HG02870 (cell line): ENCODE results near the gene CYP4F2.
"Not testable (repeated sequence)": the region's sequence is repeated elsewhere in the genome, so short reads cannot be mapped to it uniquely, and the experiment has no call there.

Source experiments
- ATAC-seq: cut with Tn5 transposase; IDR thresholded peaks from one replicate; pipeline ENCODE4 v1.9.1; 2021; ENCODE audit warnings: mild to moderate bottlenecking, moderate library complexity; ENCODE audit not compliant: unreplicated experiment

CYP4F2 gene

DNA sequence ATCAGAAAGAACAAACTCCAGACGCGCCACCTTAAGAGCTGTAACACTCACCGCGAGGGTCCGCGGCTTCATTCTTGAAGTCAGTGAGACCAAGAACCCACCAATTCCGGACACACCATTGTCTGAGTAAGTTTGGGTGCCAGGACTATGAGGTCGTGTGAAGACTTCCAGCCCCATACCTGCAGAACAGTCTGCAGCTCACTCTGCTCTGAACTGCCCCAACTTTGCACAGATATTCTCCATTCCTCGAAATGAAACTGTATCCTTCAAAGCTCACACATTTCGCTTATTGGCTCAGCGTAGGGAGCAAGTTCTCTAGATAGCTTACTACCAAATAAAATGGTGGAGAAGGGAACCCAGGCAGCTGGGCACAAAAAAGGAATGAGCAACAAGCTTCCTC is 2.6 kb upstream of the CYP4F2 start:
- ATAC-seq = no peak

DNA sequence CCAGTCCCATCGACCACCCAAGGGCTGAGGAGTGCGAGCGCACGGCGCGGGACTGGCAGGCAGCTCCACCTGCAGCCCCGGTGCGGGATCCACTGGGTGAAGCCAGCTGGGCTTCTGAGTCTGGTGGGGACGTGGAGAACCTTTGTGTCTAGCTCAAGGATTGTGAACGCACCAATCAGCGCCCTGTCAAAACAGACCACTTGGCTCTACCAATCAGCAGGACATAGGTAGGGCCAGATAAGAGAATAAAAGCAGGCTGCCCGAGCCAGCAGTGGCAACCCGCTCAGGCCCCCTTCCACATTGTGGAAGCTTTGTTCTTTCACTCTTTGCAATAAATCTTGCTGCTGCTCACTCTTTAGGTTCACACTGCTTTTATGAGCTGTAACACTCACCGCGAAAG is 2.2 kb upstream of the CYP4F2 start:
- not testable (repeated sequence) for ATAC-seq

DNA sequence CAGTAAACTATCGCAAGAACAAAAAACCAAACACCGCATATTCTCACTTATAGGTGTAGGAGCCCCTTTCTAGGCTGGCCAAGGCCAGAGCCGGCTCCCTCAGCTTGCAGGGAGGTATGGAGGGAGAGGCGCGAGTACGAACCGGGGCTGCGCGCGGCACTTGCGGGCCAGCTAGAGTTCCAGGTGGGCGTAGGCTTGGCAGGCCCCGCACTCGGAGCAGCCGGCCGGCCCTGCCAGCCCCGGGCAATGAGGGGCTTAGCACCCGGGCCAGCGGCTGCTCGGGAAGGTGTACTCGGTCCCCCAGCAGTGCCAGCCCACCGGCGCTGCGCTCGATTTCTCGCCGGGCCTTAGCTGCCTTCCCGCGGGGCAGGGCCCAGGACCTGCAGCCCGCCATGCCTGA is 1.7 kb upstream of the CYP4F2 start:
- ATAC-seq = not testable (repeated sequence)

DNA sequence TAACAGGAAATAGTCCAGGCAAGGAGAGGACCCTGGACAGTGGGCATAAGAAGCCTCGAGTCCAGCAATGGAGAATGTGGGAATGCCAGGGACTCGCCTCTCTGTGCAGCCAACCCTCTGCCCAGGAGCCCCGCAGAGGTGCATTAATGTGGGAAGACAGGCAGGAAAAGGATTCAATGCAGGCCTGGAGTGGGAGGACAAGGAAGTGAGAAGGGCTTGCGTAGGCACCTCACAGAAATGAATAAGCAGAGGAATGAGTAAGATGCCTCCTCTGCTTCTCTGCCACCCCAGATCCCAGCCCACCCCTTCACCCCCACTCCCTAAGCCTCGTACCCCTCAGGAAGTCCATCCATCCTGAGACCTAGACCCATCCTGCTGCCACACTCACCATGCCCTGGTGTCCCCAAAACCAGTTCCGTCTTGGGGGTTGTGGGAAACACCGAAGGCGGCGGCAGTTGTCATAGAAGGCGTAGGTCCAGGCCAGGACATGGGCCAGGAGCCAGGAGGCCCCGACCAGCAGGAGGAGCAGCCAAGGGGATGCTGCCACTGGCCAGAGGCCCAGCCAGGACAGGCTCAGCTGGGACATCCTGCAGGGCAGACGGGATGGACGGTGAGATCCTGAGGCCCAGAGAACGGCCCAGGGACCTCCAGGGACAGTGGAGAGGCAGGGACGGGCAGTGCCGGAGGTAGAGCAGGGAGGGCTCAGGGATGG is 692 bp downstream of the CYP4F2 start:
- ATAC-seq = no peak

DNA sequence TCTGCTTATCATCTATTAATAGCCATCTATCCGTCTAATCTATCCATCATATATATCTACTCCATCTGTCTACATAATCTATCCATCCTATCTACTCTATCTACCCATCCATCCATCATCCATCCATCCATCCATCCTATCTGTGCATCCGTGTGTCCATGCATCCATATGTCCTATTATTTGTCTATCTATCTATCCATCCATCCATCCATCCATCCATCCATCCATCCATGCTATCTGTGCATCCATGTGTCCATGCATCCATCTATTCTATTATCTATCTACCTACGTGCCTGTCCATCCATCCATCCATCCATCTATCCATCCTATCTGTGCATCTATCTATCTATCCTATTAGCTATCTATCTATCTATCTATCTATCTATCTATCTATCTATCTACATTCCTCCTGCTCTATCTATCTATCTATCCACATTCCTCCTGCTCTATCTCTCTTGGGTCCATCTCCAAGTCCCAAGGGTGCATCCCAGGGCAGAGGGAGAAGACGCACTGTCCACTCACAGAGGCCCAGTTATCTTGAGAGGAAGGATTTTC is 1.9 kb downstream of the CYP4F2 start:
- no peak for ATAC-seq

DNA sequence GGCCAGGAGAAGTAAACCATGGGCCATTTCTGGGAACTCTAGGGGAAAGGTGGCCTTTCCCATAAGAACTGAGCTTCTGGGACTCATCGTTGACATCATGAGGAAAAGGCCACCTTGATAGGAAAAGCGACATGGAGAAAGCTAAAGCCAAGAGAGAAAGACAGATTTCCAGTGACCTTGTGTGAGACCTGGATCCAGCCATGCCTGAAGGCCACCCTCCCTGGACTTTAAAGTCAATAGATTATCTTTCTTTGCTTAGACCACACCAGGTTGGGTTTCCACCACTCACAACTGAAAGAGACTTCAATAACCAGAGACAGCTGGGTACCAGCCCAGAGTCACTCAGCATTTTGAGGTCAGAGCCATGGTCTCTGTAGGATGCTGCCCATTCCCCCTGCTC is 3.5 kb downstream of the CYP4F2 start:
- no peak for ATAC-seq

DNA sequence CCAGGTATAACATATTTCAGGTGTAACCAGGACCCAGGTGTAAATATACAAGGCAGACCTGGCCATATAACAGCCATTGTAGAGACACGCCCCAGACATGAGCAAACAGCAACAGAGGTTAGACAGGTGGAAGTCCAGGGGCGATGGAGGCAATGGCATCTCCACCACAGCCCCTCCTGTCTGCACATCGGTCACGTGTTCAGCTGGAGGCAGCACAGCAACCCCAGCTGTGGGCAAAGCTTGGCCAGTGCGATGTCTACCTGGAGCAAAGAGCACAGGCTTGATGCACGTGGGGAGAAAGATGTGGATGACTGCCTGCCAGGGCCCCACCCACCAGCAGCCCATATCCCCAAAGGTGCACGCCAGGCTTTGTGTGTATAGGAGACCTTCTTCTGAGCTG is 4.4 kb downstream of the CYP4F2 start:
- no peak for ATAC-seq

DNA sequence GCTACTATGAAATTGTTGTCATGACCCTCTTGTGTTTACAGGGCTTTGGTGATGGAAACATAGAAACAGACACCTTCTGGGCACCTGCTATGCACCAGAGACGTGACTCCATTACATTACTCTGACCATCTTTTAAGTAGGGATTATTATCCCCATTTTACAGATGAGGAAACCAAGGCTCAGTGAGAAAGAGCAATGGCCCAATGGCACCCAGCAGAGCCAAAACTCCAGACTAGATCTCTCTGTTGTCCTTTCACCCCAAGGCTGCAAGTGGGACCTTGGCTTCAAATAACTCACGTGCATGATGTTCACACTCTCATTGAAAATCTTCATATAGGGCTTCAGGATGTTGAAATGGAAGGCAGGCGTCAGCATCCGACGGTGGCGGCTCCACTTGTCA is 5.9 kb downstream of the CYP4F2 start:
- no peak for ATAC-seq

DNA sequence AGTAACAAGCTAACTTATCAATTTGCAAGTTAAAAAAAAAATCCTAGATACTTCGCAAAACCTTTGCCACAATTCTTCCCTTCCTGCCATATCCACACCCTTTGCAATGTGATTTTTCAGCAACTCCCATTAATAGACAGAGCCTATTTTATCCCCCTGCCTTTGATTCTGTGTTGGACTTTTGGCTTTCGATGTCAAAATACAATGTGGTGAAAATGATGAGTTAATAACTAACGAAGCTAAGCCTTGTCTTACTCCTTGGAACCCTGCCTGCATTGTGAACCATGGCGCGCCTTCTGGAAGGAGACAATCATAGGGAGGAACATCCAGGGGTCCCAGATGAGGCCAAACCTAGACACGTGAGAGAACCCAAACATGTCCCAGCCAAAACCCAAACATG is 6.4 kb downstream of the CYP4F2 start:
- no peak for ATAC-seq

DNA sequence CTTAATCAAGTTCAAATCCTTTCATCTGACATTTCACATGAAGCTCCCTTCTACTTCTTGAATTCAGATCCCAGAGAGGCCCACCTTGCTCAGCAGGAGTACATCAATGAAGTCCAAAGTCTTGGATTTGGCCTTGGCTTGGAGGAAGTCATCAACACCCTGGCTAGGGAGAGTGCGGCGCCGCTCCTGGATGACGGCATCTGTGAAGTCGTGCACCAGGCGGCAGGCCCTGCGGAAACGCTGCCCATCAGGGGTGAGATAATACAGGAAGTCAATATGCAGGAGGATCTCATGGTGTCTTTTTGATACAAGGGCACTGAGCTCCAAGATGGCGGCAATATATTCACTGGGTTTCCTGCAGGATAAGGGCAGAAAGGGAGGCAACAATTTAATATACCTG is 8.5 kb downstream of the CYP4F2 start:
- ATAC-seq = not testable (repeated sequence)

DNA sequence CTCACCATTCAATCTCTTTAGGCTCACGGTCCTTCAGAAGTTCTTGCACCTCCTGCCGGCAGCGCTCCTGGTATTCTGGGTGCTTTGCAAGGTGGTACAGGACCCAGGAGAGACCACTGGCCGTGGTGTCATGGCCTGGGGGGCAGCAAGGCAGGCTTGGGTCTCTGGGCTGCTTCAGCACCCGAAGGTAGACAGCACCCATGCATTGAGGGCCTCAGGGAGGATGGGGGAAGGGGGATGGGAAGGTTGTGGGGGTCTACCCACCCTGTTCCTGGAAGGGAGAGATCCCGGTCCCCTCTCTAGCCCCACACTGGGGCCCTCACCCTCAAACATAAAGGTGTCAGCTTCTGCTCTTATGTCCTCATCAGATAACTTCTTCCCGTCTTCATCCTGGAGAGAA is 12.0 kb downstream of the CYP4F2 start:
- ATAC-seq = no peak

DNA sequence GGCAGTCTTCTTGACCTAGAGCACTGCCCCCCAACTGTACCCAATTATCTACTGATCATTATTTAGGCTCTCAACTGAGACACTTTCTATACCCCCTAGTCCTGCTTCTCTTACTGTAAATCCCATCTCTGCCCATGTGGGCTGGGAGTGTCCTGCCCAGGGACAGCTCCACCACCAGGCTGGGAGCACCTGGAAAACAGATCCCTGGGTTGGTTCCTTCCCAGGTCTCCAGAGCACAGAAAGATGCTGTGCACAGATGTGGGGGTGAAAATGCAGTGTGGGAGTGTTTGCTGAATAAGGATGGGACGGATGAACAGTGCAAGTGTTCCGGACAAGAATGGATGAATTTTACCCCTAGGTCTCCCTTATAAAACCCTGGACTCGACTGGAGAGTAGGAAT is 12.7 kb downstream of the CYP4F2 start:
- no peak for ATAC-seq

DNA sequence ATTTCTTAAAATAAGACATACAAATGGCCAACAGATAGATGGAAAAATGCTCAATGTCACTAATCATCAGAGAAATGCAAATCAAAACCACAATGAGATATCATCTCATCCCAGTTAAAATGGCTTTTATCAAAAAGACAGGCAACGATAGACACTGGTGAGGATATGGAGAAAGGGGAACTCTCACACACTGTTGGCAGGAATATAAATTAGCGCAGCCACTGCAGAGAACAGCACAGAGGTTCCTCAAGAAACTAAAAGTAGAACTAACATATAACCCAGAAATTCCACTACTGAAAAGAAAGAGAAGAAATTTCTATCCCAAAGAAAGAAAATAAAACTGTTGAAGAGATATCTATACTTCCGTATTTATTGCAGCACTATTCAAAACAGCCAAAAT is 14.5 kb downstream of the CYP4F2 start:
- ATAC-seq = not testable (repeated sequence)

DNA sequence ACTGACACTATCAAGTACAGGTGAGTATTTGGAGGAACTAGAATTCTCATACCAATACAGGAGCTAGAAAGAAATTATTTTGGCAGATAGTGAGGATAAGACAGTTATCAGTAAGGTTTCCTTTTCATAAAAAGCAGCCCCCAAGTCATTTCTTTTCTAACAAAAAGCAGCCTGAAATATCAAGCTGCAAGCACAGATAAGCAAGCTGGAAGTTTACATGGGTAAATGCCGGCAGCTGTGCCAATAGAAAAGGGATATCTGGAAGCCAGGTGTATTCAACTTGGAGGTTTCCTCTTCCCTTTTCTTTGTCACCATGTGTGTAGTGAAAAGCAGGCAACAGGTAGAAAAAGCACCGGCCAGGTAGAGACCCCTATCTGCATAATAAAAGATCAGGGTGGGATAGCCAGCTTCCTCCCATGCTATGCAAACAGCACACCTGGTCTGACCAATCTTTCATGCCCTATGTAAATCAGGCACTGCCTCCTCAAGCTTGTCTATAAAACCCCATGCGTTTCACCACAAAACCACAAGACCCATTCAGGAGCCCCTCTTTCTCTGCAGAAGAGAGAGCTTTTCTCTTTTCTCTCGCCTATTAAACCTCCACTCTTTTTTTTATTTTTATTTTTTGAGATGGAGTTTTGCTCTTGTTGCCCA is 22.9 kb downstream of the CYP4F2 start:
- ATAC-seq = no peak

DNA sequence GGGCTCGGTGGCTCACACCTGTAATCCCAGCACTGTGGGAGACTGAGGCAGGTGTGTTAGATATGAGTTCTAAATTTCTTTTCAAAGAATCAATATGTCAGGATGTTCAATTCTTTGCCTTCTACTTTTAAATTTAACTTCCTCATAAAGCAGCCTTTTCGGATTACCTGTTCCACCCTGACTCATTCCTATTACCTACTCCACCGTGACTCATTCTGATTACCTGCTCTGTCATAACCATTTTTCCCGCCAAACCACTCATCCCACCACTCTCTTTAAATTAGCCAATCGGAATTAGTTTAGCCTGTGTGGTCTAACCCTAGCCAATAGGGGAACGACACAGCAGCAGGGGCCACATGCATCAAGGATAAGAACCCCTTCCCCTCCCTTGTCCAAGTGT is 24.1 kb downstream of the CYP4F2 start:
- ATAC-seq = not testable (repeated sequence)

DNA sequence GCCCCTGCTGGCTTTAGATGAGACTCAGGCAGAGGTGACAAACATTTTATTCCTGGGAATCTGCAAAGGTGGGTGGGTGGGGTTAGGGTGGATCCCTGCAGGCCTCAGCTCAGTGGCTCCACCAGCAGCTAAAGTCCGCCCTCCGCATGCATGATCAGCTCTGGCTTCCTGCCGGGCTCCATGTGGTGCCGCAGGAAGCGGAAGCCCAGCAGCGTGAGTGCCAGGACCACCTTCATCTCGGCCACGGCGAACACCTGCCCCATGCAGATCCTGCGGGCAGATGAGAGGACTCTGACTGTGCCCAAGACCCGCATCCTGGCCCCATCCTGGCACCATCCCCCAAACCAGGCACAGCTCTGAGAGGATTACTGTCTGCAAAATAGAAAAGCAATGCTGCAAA is 26.3 kb downstream of the CYP4F2 start:
- ATAC-seq = no peak

DNA sequence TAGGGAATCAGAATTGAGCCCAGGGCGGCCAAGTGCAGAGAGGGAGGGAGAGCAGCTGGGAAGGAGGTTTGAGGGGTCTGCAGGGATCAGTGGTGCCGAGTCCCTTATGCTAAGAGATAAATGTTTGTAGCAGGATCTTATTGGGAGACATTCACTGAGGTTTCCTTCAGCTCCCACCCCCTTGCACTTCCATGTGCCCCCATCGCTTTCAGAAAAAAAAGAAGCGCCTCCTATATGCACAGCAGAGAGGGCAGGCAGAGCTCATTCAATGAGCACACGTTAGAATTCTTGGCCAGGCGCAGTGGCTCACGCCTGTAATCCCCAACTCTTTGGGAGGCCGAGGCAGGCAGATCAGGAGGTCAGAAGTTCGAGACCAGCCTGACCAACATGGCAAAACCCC is 28.0 kb downstream of the CYP4F2 start:
- ATAC-seq = no peak

DNA sequence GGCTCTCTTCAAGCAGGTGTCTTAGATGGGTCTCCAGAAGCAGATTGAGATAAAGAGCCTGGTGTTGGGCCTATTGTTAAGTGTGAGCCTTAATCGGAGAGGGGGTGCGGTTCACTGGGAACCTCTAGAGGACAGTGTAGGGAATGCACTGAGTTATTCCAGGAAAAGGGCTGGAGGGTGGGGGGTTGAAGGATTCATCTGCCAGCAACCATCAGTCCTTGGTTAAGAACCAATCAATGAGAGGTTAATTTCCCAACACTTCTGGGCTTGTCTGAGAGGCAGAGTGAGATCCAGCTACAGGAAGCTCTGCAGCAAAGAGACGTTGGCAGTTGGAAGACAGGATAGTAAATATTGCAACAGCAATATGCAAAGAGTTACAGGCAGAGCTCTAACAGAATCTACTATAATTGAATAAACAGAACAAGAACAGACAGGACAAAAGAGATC is 28.7 kb downstream of the CYP4F2 start:
- no peak for ATAC-seq

DNA sequence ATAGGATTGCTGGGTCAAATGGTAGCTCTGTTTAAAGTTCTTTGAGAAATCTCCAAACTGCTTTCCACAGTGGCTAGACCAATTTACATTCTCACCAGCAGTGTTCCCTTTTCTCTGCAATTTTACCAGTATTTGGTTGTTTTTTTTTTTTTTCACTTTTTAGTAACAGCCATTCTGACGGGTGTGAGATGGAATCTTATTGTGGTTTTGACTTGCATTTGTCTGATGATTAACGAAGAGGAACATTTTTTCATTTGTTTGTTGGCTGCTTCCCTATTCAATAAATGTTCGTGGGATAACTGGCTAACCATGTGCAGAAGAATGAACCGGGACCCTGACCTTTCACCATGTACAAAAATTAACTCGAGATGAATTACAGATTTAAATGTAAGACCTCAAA is 31.2 kb downstream of the CYP4F2 start:
- ATAC-seq = no peak

DNA sequence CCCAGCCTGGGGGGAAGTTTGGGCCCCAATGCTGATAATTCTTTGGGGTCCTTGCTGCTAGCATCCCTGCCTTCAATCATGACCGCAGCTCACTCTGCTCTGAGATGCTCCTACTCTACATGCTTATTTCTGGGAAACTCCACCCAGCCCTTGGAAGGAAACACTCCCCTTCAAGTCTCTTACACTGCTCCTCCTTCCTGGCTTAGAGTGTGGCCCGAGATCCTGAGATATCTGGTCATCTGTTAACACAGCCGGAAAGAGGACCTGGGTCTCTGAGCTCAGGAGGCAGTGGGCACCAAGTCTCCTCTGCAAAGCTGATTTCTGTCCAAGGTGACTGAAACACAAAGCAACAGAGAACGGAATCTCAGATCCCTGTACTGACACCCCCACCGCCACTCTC is 33.0 kb downstream of the CYP4F2 start:
- ATAC-seq = no peak

DNA sequence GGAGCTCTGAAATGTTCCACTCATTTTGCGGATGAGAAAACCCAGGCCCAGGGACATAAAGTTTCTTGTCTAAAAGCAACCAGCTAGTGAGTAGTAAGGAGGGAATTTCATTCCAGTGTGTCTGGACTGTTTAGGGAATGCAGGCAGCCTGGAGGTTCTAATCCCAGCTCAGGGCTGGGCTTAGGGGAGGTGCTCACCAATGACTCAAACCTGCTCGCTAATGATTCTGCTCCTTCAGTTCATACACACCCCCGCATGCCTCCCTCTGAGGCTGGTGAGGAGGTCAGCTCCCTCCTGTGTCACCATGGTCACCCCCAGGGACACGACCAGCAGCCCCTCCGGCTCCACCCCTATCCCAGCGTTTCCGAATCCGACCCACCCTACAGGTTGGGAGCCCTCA is 34.6 kb downstream of the CYP4F2 start:
- ATAC-seq = no peak

DNA sequence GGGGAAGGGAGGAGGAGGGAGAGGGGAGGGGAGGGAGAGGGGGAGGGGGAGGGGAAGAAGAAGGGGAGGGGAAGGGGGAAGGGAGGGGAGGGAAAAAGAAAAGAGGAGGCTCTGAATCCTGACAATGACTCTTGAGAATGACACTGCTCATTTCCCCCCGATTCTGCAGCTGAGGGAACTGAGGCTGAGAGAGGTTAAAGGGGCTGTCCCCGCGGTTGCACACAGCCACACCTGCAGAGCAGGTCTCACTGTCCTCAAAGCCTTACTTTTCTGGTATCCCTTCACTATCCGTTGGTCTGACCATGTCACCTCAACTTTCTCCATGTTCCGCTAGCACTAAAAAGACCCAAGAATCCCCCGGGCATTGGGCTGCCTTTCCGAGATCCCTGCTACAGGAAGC is 35.4 kb downstream of the CYP4F2 start:
- ATAC-seq = no peak
